ENCODE results near the gene APRT. TPM values are rescaled to one million over a fixed set of nuclear protein-coding genes. Genes with fewer than 3 reads are reported as not detected.
"Not testable (repeated sequence)": the region's sequence is repeated elsewhere in the genome, so short reads cannot be mapped to it uniquely, and the experiment has no call there.

The APRT gene
- total and polyA plus RNA-seq, 2 of the 4 experiments (the other 2 are of a cell fraction): 40.5 to 157 TPM

GRCh38 chr16:88788749-88789148 is 23.0 kb downstream of the APRT start:
- H4K8ac ChIP-seq (ENCODE audit: low read depth in 2 of 2, low read length in 2 of 2); H4K91ac ChIP-seq (ENCODE audit: insufficient read depth, low read depth, low read length); DNase-seq; H3K79me1 ChIP-seq (ENCODE audit: low read depth in 1 of 2, low read length in 2 of 2); H2AFZ ChIP-seq (replicated peaks; ENCODE audit: low read length, poor library complexity); H3K4ac ChIP-seq (ENCODE audit: low read depth, low read length); H3K9ac ChIP-seq (ENCODE audit: low read depth, low read length); intact Hi-C loops (cut with micrococcal nuclease); dilution Hi-C loops (cut with HindIII; ENCODE audit: low sequenced_read_pairs, unreplicated experiment); H3K18ac ChIP-seq (ENCODE audit: low read depth, low read length); BruUV-seq (replicated peaks); H3K27ac ChIP-seq (ENCODE audit: insufficient read depth, low read length); H3K4me3 ChIP-seq (ENCODE audit: insufficient read depth, low read depth, low read length); H2BK20ac ChIP-seq (ENCODE audit: low read depth, low read length); H4K20me1 ChIP-seq (ENCODE audit: insufficient read depth, low read length); H3K4me2 ChIP-seq (ENCODE audit: low read depth, low read length); H2BK120ac ChIP-seq (ENCODE audit: low read depth, low read length); H2AK5ac ChIP-seq (ENCODE audit: low read depth, low read length); H3K9me1 ChIP-seq (ENCODE audit: insufficient read depth, low read length); H3K9me3 ChIP-seq (ENCODE audit: control insufficient read depth, insufficient read depth, low read length); in situ Hi-C loops (cut with MboI; ENCODE audit: low sequenced_read_pairs); H3K23ac ChIP-seq (ENCODE audit: low read depth, low read length); H3K36me3 ChIP-seq (ENCODE audit: control insufficient read depth, insufficient read depth, low read length); H3K14ac ChIP-seq (replicated peaks; ENCODE audit: low read depth, low read length); H3K56ac ChIP-seq (ENCODE audit: extremely low read depth, insufficient read depth, low read length); ATAC-seq (ENCODE audit: low read depth); H2BK5ac ChIP-seq (ENCODE audit: low read depth, low read length, poor library complexity, severe bottlenecking); H2BK15ac ChIP-seq (ENCODE audit: low read depth, low read length); H4K5ac ChIP-seq (ENCODE audit: low read depth, low read length); H2AK9ac ChIP-seq (replicated peaks; ENCODE audit: low read depth, low read length, poor library complexity); H3K27me3 ChIP-seq (ENCODE audit: control insufficient read depth, insufficient read depth, low read length); POLR2A ChIA-PET (ENCODE audit: unreplicated experiment); CTCF ChIA-PET: not testable (repeated sequence)
- WGBS, 2 experiments (ENCODE audit: extremely low coverage in 2 of 2, insufficient read length in 1 of 2): no CpG with 5 or more reads among the region's 8 CpGs
- H3K4me1 ChIP-seq (ENCODE audit: control insufficient read depth, insufficient read depth, low read length): peaks cover 11% of the 10 kb centered on the region

All from IMR-90 (cell line).